Osteocyte (in vitro differentiated cells): Measurements from ENCODE around the gene MAPK11. TPM values are rescaled to one million over a fixed set of nuclear protein-coding genes. Genes with fewer than 3 reads are reported as not detected.

Experiments
- DNase-seq: peaks from one replicate; pipeline ENCODE4 v3.0.0; 2021; ENCODE audit warnings: mixed read lengths; ENCODE audit not compliant: unreplicated experiment; ENCODE audit errors: extremely low spot score
- H3K27ac Mint-ChIP-seq: one replicate; pipeline ENCODE4 v1.8.0; 2021; ENCODE audit warnings: mild to moderate bottlenecking, mixed read lengths; ENCODE audit not compliant: unreplicated experiment
- H3K27me3 Mint-ChIP-seq: one replicate; pipeline ENCODE4 v1.8.0; 2021; ENCODE audit warnings: mixed read lengths; ENCODE audit not compliant: unreplicated experiment
- H3K36me3 Mint-ChIP-seq: one replicate; pipeline ENCODE4 v1.8.0; 2021; ENCODE audit warnings: mixed read lengths; ENCODE audit not compliant: unreplicated experiment
- H3K4me1 Mint-ChIP-seq: one replicate; pipeline ENCODE4 v1.8.0; 2021; ENCODE audit warnings: mixed read lengths; ENCODE audit not compliant: unreplicated experiment
- H3K4me3 Mint-ChIP-seq: one replicate; pipeline ENCODE4 v1.8.0; 2021; ENCODE audit warnings: mild to moderate bottlenecking, moderate library complexity, mixed read lengths; ENCODE audit not compliant: unreplicated experiment
- H3K9me3 Mint-ChIP-seq: one replicate; pipeline ENCODE4 v1.8.0; 2021; ENCODE audit warnings: mixed read lengths; ENCODE audit not compliant: unreplicated experiment
- CTCF ChIP-seq: fragments of 200-600 bp; sonication (generic); IDR thresholded peaks from 2 replicates; pipeline ENCODE4 v1.5.0; 2021; ENCODE audit warnings: antibody characterized with exemption, mild to moderate bottlenecking, moderate library complexity
- total RNA-seq: library from RNA; stranded (reverse); gene quantifications from 2 replicates; pipeline ENCODE4 v1.2.1, GENCODE V29; 2021

The MAPK11 gene
- total RNA-seq, 1 donor from 2014 or later: 6.4 TPM

- peak within 1 kb of the TSS; percentile 65 for H3K4me3 Mint-ChIP-seq
- H3K27me3 Mint-ChIP-seq: no peaks in the 10 kb centered on the region
- no peak for TF ChIP-seq CTCF
- no peak for DNase-seq
- peaks cover 19% of the 10 kb centered on the region for H3K4me1 Mint-ChIP-seq
- H3K36me3 Mint-ChIP-seq: no peaks in the 10 kb centered on the region
- H3K9me3 Mint-ChIP-seq: no peaks in the 10 kb centered on the region
- H3K27ac Mint-ChIP-seq: peak within 1 kb of the TSS; percentile 56
Observed at GRCh38 chr22:50261615-50262459, 8.3 kb downstream of the MAPK11 start, which contains the start of gene MAPK12. Gene MAPK12 (minus strand): TSS chr22:50261683. CDS start chr22:50261509, 174 bp downstream.

- no peak for DNase-seq
- H3K27ac Mint-ChIP-seq: peak overlapping the region; percentile 56
- peak overlapping the region; percentile 65 for H3K4me3 Mint-ChIP-seq
- no peaks in the 10 kb centered on the region for H3K36me3 Mint-ChIP-seq
- peaks cover 19% of the 10 kb centered on the region for H3K4me1 Mint-ChIP-seq
- no peaks in the 10 kb centered on the region for H3K27me3 Mint-ChIP-seq
- no peaks in the 10 kb centered on the region for H3K9me3 Mint-ChIP-seq
- no peak for TF ChIP-seq CTCF
Observed at GRCh38 chr22:50260801-50261614, 9.2 kb downstream of the MAPK11 start.

DNA sequence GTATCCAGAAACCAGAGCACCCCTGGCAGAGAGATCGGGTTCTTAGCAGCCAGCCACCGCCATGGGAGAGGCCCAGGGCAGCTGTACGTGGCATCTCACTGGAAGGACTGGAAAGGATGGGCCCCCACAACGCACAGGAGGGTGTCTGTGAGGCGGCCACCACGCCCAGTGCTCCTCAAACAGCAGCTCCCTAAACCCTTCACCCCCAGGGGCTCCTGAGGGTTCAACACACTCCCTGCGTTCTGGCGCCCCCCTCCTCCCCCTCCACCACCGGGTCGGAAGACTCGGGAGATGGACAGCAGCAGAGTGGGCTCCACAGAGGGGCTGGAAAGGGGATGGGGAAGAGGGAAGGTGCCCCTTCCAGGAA lies 9.8 kb downstream of the MAPK11 start:
- no peak for DNase-seq
- Mint-ChIP-seq H3K27me3 (no peaks in the 10 kb centered on the region), H3K4me3 (peak overlapping the region; percentile 65), H3K4me1 (peaks cover 19% of the 10 kb centered on the region), H3K9me3 (no peaks in the 10 kb centered on the region), H3K27ac (peak overlapping the region; percentile 56), H3K36me3 (no peaks in the 10 kb centered on the region)
- no peak for TF ChIP-seq CTCF

GRCh38 chr22:50259302-50259701 lies 10.9 kb downstream of the MAPK11 start:
- no peaks in the 10 kb centered on the region for H3K9me3 Mint-ChIP-seq
- no peaks in the 10 kb centered on the region for H3K27me3 Mint-ChIP-seq

More at GRCh38 chr22:50259302-50259701, 10.9 kb downstream of the MAPK11 start:
- no peak for DNase-seq
- Mint-ChIP-seq H3K4me1 (peaks cover 19% of the 10 kb centered on the region), H3K4me3 (peak overlapping the region; percentile 14), H3K27ac (no peak overlapping the region), H3K36me3 (no peaks in the 10 kb centered on the region)
- no peak for TF ChIP-seq CTCF
